GM12874 (cell line): ENCODE results near the gene CYP26B1.

ENCODE experiments used
- CTCF ChIP-seq: IDR thresholded peaks from 2 replicates; pipeline ENCODE4 v1.5.1; 2011; ENCODE audit warnings: low read depth, mild to moderate bottlenecking, control low read depth, low read length, moderate library complexity; ENCODE audit not compliant: insufficient read depth

The CYP26B1 gene

GRCh38 chr2:72147303-72147971 lies at the start of gene CYP26B1:
Gene CYP26B1 (minus strand): TSS chr2:72147862. CDS start chr2:72147834, 28 bp downstream.
- TF ChIP-seq CTCF = no peak

- no peak for TF ChIP-seq CTCF
These were observed 46.1 kb upstream of the CYP26B1 start for GRCh38 chr2:72193723-72194122.

- no peak for TF ChIP-seq CTCF
These were observed 43.8 kb upstream of the CYP26B1 start for GRCh38 chr2:72191441-72191840.

- TF ChIP-seq CTCF = no peak
These were observed 37.5 kb upstream of the CYP26B1 start for GRCh38 chr2:72185206-72185605.

GRCh38 chr2:72183466-72183865 lies 35.8 kb upstream of the CYP26B1 start:
- TF ChIP-seq CTCF = no peak

GRCh38 chr2:72183016-72183415 lies 35.4 kb upstream of the CYP26B1 start:
- no peak for TF ChIP-seq CTCF

- TF ChIP-seq CTCF = no peak
These were observed 34.9 kb upstream of the CYP26B1 start for GRCh38 chr2:72182547-72182946.
